ENCODE measurements around the gene GPR132. TPM values are rescaled to one million over a fixed set of nuclear protein-coding genes. Genes with fewer than 3 reads are reported as not detected.

GPR132 gene
- polyA plus RNA-seq, 1 donor = 0.33 TPM

DNA sequence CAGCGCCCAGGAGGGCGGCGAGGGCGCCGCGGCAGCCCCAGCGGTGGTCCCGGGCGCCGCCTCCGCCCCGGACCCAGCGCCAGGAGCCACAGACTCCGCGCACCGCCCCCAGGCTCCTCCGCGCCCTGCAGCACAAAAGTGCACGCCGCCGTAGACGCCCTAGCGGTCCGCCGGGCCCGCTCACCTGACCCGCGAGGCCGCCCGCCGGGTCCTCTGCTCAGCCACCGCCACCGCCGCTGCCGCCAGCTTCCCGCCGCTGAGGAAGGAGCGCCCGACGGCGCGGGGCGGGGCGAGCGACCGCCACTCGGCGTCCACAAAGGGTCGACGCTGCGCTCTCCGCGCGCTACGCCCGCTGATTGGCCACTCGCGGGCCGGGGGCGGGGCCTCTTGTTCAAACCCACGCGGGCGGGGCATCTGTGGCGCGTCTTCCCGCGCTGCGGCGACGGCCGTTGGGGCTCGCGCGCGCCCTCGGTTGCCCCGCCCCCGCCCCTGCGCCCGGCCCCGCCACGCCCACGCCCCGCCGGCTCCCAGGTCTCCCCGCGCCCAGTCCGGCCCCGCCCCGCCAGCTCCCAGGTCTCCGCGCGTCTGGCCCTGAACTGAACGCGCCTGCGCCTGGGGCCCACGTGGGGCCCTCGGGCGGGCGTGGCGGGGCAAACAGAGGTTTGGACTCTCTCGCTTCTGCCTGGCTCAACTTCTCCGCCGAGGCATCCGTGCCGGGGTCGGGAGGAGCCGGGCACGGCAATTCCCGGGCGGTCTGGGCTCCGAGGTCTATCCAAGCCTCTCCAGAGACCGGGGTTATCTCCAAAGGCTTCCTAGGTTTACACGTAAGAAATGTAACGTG, 44.2 kb downstream of the GPR132 start, which contains the start of gene CDCA4:
Gene CDCA4, minus strand, starts transcription at position 269 of the 841 bp plus-strand sequence. CDS start 9,154 bp downstream, outside the sequence.
- DNase-seq = peak; percentile 97

DNA sequence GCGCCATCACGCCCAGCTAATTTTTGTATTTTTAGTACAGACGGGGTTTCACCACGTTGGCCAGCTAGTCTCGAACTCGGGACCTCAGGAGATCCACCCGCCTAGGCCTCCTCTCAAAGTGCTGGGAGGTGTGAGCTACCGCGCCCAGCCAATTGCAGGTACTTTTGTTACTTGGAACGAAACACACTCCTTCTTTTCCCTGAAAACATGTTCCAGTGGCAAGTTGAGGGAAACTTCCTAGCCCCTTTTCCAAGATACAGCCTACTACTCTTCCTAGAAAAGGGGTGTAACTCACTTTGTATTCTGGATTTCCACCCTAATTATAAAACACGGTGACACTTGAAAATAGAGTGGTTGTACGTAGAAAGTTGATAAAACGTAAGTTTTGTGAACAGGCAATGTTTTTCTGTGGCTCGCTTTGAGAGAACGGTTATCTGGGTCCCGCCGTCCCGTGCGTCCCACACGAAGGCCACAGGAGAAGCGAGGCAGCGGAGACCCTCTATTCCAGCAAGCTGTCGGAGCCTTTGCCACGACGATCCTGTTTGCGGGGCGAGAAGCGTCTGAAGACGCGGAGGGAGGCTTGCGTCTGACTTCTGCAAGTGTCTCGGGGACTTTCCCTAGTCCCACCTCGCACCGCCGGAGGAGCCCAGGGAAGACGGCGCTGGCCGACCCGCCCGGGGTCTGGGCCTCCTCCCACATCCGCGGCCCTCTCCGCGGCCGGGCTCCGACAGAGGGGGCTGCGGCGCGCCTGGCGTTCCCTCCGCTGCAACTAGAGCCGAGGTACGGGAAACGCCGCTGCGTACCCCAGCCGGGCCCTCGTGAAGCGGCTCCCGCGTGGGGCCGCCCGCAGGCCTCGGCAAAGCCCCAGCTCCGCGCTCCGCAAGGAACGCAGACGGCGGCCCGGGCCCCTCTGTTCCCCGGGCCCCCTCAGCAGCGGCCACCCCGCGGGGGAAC, 45.1 kb downstream of the GPR132 start:
- peak; percentile 25 for DNase-seq

DNA sequence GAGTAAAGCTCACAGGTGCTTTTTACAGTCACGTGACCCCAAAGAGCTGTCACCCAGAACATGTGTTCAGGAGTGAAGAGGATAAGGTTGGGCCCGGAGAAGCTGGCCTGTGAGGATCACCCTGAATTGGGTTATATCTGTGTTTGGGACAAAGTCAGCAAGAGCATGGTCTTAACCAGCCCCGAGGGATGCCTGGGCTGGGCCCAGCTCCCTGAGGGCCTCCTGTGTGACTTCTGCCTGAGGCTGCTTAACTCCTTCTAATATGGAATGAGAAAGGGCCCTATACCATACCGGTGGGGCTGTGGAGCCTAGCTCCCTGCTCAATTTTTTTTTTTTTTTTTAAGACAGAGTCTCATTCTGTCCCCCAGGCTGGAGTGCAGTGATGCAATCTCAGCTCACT, 46.8 kb downstream of the GPR132 start:
- no peak for DNase-seq

DNA sequence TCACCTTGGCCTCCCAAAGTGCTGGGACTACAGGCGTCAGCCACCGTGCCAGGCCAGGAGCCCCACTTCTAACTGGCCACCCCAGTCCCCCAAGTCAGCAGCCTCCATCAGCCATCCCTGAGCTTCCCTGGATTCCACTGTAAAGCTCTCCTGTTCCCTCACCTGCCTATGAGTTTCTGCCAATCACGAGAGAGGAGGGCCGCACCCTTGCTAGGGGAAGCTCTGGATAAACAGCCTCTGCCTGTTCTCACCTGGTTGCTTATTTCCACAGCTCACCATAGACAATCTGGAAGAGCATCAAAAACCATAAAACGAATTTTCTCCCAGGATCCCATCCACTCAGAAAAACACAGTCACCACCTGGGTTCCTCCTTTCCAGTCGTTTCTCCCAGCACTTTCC, 49.3 kb downstream of the GPR132 start:
- DNase-seq = no peak

DNA sequence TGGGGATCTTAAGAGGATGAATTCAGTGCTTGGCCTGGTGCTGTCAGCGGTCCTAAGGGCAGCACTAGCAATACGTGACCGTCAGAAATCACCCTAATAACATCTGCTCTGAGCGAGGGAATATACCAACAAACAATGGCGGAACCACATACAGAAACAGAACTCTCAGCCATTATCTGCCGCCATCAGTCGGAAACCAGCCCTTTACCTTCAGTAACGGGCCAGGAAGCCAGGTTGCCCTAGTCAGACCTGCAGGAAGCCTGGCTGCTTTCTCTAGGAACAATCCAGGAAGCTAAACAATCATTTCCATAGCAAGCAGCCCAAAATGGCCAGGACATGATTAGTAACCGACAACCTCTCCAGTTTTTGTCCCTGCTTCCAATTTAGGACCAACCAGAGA, 50.0 kb downstream of the GPR132 start:
- no peak for DNase-seq

DNA sequence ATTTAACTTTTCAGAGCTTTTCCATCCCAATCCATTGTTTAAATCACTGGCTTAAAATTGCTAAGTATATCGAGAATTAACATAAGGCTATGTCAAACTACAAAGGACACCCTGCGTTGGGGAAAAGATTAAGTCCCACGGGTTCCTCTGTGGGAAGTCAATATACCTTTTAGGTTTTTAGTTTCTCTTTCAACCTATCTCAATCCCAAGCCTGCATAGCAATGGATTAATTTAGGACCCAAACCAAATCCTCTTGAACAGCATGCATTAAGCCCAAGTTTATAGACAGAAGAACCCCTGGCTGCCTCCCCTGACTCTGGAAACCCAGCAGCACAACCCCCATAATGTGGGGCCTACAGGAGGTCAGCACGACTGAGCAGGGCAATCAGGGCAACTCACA, 50.6 kb downstream of the GPR132 start:
- DNase-seq = no peak

DNA sequence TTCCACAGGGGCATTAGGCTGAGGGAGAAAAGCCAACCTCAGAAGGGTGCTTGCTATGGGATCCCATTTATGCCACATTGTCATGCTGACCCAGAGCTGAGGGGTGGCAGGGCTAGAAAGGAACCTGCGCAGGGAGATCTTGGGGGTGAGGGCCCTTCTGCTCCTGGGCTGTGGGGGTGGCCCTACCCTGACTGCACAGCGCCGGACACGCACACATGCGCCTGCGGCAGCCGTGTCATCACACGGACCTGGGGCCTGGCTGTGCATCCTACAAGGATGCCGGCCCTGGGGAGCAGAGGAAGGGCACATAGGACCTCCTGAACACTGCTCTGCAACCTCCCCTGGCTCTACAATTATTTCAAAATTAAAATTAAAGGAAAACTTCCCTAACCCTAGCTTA, 51.2 kb downstream of the GPR132 start:
- no peak for DNase-seq

DNA sequence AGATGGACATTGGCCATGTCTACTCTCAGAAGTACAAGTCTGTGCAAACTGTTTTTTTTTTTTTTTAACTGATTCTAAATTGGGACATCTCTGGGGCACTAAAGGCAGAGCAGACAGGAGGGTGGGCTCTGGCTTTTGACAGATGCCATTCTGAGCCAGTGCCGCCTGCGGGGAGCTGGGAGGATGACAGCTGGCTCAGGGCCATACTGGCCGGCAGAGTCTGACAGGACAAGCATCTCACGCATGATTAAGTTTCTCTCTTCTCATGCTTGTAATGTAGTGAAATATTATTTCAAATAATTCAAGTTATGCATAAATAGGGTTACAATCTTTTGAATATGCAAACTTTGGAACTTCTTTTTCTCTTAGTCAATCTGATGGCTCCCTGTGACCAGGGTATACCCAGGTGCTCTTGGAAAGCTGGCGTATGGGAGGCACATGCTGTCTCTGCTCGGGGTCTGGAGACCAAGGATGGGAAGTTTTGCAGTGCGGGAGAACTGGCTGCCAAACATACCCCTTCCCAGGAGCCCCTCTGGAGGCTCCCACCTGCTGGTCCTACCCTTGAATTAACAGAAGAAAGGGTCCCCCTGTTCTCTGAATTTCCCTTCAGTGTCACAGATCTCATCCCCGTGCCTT, 52.0 kb downstream of the GPR132 start:
- DNase-seq = no peak

DNA sequence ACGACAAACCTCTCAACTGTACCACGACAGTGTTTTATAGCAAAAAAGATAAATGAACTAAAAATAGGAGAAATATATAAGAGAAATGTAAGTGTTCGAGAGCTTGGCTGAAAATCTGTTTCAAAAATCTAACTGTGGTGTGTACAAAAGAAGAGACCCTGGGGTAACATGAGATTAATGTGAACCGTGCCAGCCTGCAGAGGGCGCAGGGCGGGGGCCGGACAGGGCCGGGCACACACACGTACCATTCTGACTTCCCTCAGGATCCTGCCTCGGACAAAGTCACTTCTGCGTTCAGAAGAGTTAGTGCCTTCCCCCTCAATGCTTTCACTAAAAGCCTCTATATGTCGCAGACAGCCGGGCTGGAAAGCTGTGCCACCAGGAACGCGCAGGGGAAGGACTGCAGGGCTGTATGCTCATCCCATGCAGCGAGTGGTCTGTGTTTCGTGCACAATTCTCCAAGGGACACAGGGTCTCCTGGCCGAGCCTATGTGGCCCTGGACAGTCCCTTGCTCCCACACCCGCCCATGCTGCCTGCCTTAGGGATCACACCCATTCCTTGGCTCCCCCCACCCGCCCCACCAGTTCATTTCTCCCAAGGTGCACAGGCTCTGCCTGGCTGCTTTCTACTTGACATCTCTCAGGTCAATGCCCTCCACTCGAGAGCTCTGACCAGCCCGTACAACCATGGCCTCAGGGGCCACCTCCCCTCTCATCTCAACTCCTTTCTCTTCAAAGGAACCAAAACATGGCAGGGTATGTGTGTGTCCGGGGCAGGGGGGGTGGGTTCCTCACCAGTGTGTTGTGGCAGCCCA, 52.9 kb downstream of the GPR132 start:
- DNase-seq = no peak

DNA sequence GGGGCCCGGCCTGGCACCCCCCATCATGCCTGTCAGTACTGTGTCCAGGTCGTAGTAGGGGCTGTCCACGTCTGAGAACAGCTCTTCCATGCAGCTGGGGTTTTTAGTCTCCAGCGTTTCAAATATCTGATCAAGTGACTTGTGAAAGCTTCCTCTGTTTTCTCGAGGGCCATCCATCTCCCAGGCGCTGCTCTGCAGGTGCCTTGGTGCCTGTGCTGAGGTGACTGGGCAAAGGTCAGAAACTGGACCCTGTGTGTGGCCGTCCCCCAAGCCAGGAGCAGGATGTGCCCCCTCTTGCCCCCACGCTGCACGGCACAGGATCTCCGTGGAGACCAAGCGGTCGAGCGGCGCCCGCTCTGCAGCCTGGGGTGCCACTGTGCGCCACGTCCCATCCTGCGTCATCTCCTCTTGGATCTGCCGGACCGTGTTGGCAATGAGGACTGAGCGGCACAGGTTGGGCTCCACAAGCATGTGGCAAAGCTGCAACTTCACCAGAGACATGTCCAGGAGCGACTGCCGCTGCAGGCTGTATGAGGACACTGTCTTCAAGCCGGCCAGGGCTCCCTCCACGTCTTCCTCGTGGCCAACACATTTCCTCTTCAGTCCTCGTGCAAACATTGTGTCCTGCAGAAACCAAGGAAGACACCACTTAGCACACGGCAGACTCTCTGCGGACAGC, 53.8 kb downstream of the GPR132 start:
- DNase-seq = no peak

DNA sequence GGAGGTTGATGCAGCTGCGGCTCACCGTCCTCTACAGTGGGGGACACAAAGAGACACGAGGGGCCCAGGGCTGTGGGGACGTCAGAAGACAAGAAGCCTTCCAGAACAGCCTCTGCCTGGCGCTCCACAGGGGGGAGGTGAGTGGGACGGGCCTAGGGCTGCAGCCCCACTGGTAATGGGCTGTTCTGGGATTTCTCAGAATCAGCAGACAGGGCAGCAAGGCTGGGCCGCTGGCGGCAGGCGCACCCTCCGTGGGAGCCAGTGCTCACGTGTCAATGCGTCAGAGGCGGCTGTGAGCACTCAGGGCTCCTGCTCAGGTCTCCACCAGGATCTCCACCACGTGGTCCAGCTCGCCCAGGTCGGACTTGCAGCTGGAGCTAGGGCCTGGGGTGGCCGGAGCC, 54.3 kb downstream of the GPR132 start:
- DNase-seq = no peak

DNA sequence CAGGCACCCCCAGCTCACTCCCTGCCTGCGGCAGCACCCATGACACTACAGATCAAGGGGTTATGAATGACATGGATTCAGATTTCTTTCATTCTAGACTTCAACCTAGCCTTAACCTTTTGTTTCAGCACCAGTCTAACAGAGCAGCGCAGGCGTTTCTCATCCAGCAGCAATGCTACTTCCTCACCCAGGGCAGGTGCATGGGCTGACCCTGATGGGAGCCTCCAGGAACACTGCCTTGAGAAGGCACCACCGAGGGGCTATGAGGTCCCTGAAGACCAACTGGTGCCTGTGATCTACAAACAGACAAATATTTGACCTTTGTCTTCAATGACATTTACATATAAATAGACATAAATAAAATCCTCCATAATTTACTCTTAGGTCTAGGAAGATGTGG, 55.1 kb downstream of the GPR132 start:
- no peak for DNase-seq

DNA sequence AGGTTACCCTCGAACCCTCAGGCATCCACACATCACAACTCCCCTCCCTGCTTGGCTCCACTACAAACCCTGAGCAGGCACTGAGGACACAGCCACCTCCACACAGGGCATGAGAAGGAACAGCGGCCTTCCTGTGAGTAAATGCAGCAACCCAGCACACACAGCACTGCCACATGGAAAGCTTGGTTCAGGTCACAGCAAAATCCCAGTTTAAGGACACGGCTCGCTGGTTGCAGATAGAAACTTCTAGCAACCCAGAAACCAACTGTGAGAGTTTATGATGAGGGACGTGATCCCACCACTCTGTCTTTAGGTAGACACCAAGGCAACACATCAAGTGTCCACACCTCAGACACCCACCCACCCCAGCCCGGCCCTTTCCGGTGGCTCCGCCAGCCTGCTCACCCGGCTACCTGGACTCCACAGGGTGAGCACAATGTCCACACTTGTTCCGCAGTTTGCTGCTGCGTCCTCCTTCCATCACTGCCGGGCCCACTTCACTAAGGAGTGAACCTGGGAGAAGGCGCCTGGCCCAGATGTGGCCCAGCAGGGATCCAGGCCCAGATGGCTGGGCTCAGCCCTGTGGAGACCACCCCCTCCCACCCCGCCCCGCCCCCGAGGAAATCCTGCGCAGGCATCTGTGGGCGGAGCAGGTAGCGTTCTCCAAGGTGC, 57.5 kb downstream of the GPR132 start:
- DNase-seq = no peak

DNA sequence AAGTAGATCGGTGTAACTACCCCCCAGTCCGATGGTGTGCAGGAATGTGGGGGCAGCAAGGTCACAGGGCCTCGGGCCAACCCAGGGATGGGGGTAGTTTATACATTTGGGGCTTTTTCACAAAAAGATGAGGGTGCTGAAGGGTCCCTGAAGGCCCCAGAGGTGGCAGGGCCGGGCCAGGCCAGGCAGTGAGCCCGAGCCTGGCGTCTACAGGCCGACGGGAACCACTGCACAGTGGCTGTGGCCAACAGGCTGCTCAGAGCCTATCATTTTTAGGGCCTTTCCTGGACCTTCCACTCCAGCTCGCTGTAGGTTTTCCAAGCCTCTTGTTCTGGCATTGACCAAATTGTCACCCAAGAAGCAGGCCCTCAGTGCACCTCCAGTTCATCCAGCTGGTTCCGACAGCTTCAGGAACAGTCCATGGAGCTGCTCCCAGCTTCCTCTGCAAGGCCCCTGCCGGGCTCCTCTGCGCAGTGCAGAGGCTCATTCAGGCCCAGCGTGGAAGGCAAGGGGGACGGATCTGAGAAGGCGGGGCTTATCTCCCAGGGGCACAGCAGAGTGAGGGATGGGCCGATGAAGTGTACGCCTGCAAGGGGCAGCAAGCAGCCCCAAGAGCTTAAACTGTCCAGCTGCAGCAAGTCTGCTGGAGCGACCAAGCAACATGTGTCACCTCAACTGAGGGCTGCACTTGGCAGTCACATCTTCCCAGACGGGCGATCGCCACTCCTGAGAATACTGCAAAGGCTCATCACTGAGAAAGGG, 58.2 kb downstream of the GPR132 start:
- no peak for DNase-seq

DNA sequence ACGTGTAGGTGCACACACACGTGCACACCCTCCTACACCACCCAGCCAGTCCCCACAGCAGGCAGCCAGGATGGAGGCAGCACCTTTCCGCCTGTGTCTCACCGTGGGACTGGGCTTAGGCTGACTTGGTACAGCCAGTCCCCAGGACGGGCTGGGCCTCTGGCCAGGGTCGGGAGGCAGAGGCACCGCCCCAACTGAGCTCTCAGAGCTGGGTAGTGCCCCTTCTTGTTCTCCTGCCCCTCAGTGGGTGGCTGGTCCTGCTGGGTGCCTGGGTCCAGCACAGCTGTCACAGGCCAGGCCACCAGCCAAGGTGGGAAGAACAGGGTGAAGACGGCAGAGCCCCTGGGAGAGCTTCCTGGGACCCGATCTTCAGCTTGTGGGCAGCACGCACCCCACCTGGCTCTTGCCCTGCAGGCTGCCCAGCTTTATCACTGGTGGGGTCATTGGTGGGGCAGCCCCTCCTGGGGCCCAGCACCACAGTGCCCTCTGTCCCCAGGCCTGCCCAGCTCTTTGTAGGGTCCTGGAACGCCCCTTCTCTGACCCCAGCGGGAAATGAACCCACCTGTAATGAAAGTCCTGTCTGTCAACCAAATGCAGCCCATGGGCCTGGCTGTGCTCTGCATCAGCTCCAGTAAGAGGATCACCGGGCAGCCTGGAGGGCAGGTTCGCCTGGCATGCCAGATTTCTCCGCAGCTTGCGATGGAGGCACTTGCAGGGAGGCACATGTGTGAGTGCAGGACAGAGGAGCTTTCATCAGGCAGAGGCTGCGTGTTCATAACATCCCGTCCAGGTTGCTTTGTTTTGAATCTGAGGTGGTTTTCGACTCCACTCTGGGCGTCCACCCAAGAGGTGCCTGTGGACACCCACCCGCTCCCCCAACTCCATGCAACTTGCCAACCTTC, 59.0 kb downstream of the GPR132 start:
- DNase-seq = no peak

DNA sequence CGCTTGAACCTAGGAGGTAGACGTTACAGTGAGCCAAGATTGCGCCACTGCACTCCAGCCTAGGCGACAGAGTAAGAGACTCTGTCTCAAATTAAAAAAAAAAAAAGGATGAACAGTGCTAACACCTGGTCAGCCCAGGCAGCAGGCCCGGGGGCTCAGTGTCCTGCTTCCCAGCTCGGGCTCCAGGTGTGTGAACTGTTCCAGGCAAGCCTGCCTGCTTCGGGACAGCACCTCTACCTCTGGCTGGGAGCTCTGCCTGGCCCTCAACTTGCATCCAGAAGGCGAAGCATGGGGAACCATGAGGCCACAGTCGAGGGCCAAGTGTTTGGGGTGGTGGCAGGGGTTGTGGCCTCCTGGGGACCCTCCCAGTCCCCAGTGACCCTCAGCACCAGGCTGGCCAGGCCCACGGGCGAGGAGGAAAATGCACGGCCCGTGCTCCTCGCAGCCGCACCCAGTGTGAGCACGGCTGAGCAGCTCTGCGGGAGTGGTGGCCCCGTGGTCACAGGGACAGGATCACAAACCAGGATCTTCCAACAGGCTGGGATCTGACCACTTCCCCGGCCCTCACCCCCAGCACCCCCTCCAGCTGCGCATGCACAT, 59.8 kb downstream of the GPR132 start:
- no peak for DNase-seq

Measured in left kidney (tissue), 2 donors.